HepG2 (cell line): ENCODE measurements around the gene AMPH. TPM values are rescaled to one million over a fixed set of nuclear protein-coding genes. Genes with fewer than 3 reads are reported as not detected.

ENCODE experiments used
- ATAC-seq: fragments of 200-7000 bp; cut with Tn5 transposase; 3 replicates; pipeline ENCODE4 v1.9.1; 2020; ENCODE audit warnings: mild to moderate bottlenecking, moderate library complexity
- BruUV-seq: library from RNA; stranded (reverse); fragments of 400-500 nt; replicated peaks from 2 replicates; lab custom pipeline; 2021; lab: Mats Ljungman, UMichigan
- CTCF ChIA-PET: fragments of 300-600 bp; formaldehyde crosslinking; extraction: SDS; loops from one replicate; lab custom pipeline; 2021; ENCODE audit warnings: low total read pairs, inconsistent platforms, low intra/inter-chr PET ratio; lab: Yijun Ruan, JAX
- POLR2A ChIA-PET: fragments of 350-600 bp; sonication (Branson Sonifier 250); formaldehyde crosslinking; loops from one replicate; lab custom pipeline; 2020; ENCODE audit warnings: antibody characterized with exemption, inconsistent platforms; lab: Yijun Ruan, JAX
- DNase-seq: peaks from one replicate; pipeline ENCODE4 v3.0.0-alpha.2; 2015; ENCODE audit warnings: low spot score
- FAIRE-seq: peaks from 3 replicates; lab custom pipeline; 2011; peaks lifted over from hg19 to GRCh38; lab: Jason Lieb, UNC
- H2AFZ ChIP-seq: one replicate; pipeline ENCODE4 v1.6.1; 2011; ENCODE audit warnings: low read length, inconsistent platforms
- H3K27ac ChIP-seq: fragments of 300-600 bp; 3 replicates; pipeline ENCODE4 v1.8.0; 2011; ENCODE audit warnings: mixed run types, mild to moderate bottlenecking, mixed read lengths, low read length, inconsistent platforms; ENCODE audit not compliant: insufficient read depth; ENCODE audit errors: extremely low read length
- H3K27me3 ChIP-seq, 2 experiments: fragments of 200-600 bp in 1 of 2; 2 replicates in 1 of 2; 3 replicates in 1 of 2; pipeline versions ENCODE4 v1.6.0 to v1.8.0; 2011; ENCODE audit warnings: low read length in 2 of 2, mild to moderate bottlenecking in 2 of 2, moderate library complexity in 2 of 2, inconsistent platforms in 1 of 2; ENCODE audit not compliant: insufficient read depth in 2 of 2, control insufficient read depth in 1 of 2
- H3K36me3 ChIP-seq, 2 experiments: fragments of 200-600 bp in 1 of 2; replicated peaks in 1 of 2; 2 replicates in 1 of 2; 3 replicates in 1 of 2; pipeline versions ENCODE4 v1.5.1 to v1.8.0; 2011; ENCODE audit warnings: low read length in 2 of 2, inconsistent platforms in 1 of 2; ENCODE audit not compliant: insufficient read depth in 2 of 2, control insufficient read depth in 1 of 2
- H3K4me1 ChIP-seq: 2 replicates; pipeline ENCODE4 v1.5.1; 2012; ENCODE audit warnings: low read length, inconsistent platforms; ENCODE audit not compliant: insufficient read depth
- H3K4me2 ChIP-seq: 2 replicates; pipeline ENCODE4 v1.6.0; 2011; ENCODE audit warnings: low read depth, low read length, inconsistent platforms
- H3K4me3 ChIP-seq, 3 experiments: fragments of 200-600 bp in 1 of 3; sonication (generic), shearing (Covaris generic) in 1 of 3; replicated peaks in 1 of 3; 2 replicates each; pipeline ENCODE4 v1.5.1; 2011 to 2016; ENCODE audit warnings: low read length in 3 of 3, inconsistent platforms in 2 of 3, low read depth in 2 of 3, mild to moderate bottlenecking in 2 of 3, control low read depth in 1 of 3, mixed read lengths in 1 of 3; ENCODE audit not compliant: insufficient read depth in 1 of 3
- H3K79me2 ChIP-seq: one replicate; pipeline ENCODE4 v1.6.1; 2011; ENCODE audit warnings: low read length, inconsistent platforms; ENCODE audit not compliant: insufficient read depth
- H3K9ac ChIP-seq: 2 replicates; pipeline ENCODE4 v1.6.0; 2011; ENCODE audit warnings: mild to moderate bottlenecking, low read depth, low read length, inconsistent platforms; ENCODE audit not compliant: insufficient read depth
- H3K9me3 ChIP-seq: 2 replicates; pipeline ENCODE4 v1.5.1; 2012; ENCODE audit warnings: mild to moderate bottlenecking, low read length
- H4K20me1 ChIP-seq: 2 replicates; pipeline ENCODE4 v1.6.0; 2011; ENCODE audit warnings: inconsistent platforms, mild to moderate bottlenecking, low read length, moderate library complexity; ENCODE audit not compliant: insufficient read depth
- CREB3 ChIP-seq: sonication (generic); formaldehyde crosslinking; IDR thresholded peaks from 2 replicates; pipeline ENCODE4 v1.5.0; 2020; ENCODE audit warnings: missing genetic modification reagents
- DBP ChIP-seq: sonication (generic); formaldehyde crosslinking; IDR thresholded peaks from 2 replicates; pipeline ENCODE4 v1.4.0; 2020; ENCODE audit warnings: missing genetic modification reagents; ENCODE audit errors: not compliant biosample characterization
- HNRNPLL ChIP-seq: fragments of 200-400 bp; formaldehyde crosslinking; IDR thresholded peaks from 2 replicates; pipeline ENCODE4 v1.6.1; 2017; ENCODE audit warnings: mild to moderate bottlenecking, low read depth, low read length; ENCODE audit not compliant: poor library complexity, severe bottlenecking
- MEIS1 ChIP-seq: sonication (generic); formaldehyde crosslinking; IDR thresholded peaks from 2 replicates; pipeline ENCODE4 v1.9.0; 2021; ENCODE audit warnings: mild to moderate bottlenecking, missing genetic modification reagents, moderate library complexity, borderline replicate concordance
- MXI1 ChIP-seq: IDR thresholded peaks from 3 replicates; pipeline ENCODE4 v1.6.1; 2012; ENCODE audit warnings: low read depth, low read length, inconsistent platforms, borderline replicate concordance
- PAXIP1 ChIP-seq: sonication (generic); formaldehyde crosslinking; conservative IDR thresholded peaks from 2 replicates; pipeline ENCODE4 v1.4.0; 2020; ENCODE audit warnings: mild to moderate bottlenecking, missing genetic modification reagents, moderate library complexity
- PTBP1 ChIP-seq: fragments of 200-400 bp; formaldehyde crosslinking; IDR thresholded peaks from 2 replicates; pipeline ENCODE4 v1.6.1; 2018; ENCODE audit warnings: low read length, low read depth; ENCODE audit not compliant: poor library complexity, severe bottlenecking
- REPIN1 ChIP-seq: sonication (generic); formaldehyde crosslinking; IDR thresholded peaks from 2 replicates; pipeline ENCODE4 v1.8.0; 2022; ENCODE audit warnings: missing genetic modification reagents, low read depth, mild to moderate bottlenecking, borderline replicate concordance
- RFX5 ChIP-seq: IDR thresholded peaks from 2 replicates; pipeline ENCODE4 v1.6.1; 2011; ENCODE audit warnings: low read depth, low read length, improper control_type of control experiment
- TIGD3 ChIP-seq: sonication (generic); formaldehyde crosslinking; IDR thresholded peaks from 2 replicates; pipeline ENCODE4 v1.5.1; 2020; ENCODE audit warnings: mild to moderate bottlenecking, missing genetic modification reagents, borderline replicate concordance
- ZBTB8A ChIP-seq: sonication (generic); formaldehyde crosslinking; IDR thresholded peaks from 2 replicates; pipeline ENCODE4 v1.4.0; 2020; ENCODE audit warnings: mild to moderate bottlenecking, low read depth, missing genetic modification reagents, borderline replicate concordance
- ZNF530 ChIP-seq: sonication (generic); formaldehyde crosslinking; IDR thresholded peaks from 2 replicates; pipeline ENCODE4 v1.5.0; 2020; ENCODE audit warnings: low read depth, mild to moderate bottlenecking, missing genetic modification reagents
- ZNF790 ChIP-seq: sonication (generic); formaldehyde crosslinking; IDR thresholded peaks from 2 replicates; pipeline ENCODE4 v1.8.0; 2022; ENCODE audit warnings: missing genetic modification reagents, mild to moderate bottlenecking, borderline replicate concordance
- ZXDC ChIP-seq: sonication (generic); formaldehyde crosslinking; IDR thresholded peaks from 2 replicates; pipeline ENCODE4 v1.5.0; 2020; ENCODE audit warnings: mild to moderate bottlenecking, missing genetic modification reagents
- WGBS: methylation state at CpG from one replicate; pipeline ENCODE4 v1.1.6; 2017; ENCODE audit warnings: low lambda C conversion rate; 5-methylcytosine and 5-hydroxymethylcytosine counted together
- in situ Hi-C: cut with HindIII; loops from 2 replicates; pipeline ENCODE4 v1.10.0; 2017; ENCODE audit warnings: low pct_unique_long_range_greater_than_20kb; ENCODE audit not compliant: extremely low pct_ligation_motif_present
- intact Hi-C: fragments of 100-400 bp; cut with micrococcal nuclease; formaldehyde crosslinking; loops from one replicate; pipeline ENCODE4 v1.10.0; 2022; ENCODE audit not compliant: unreplicated experiment
- polyA plus RNA-seq, 8 experiments: library from polyadenylated mRNA; depleted of rRNA in 3 of 8; stranded (reverse) in 7 of 8; unstranded in 1 of 8; fragments of >200 nt; fragmentation: Illumina TruSeq in 4 of 8; extraction: Trizol in 4 of 8; gene quantifications; 2 replicates each; pipeline versions ENCODE4 v1.2.1 to v1.2.3, GENCODE V29; 2011 to 2016; ENCODE audit warnings: low read depth in 4 of 8, missing spikeins in 1 of 8, mixed read lengths in 1 of 8; ENCODE audit not compliant: insufficient read depth in 1 of 8
- total RNA-seq, 5 experiments: library from RNA; depleted of rRNA; stranded (reverse); fragments of >200 nt; fragmentation: Illumina TruSeq; extraction: Trizol; gene quantifications; 2 replicates each; pipeline ENCODE4 v1.2.3, GENCODE V29; 2016; ENCODE audit warnings: low read depth in 1 of 5

The AMPH gene
- total and polyA plus RNA-seq, 2 of the 13 experiments (the other 11 are each of a cell fraction or from before 2014, with no cell fraction given) = not detected

GRCh38 chr7:38545977-38546376 is 85.2 kb downstream of the AMPH start:
- TF ChIP-seq RFX5 (no peak), CREB3 (CRISPR knock-in tag) (no peak), TIGD3 (CRISPR knock-in tag) (no peak), HNRNPLL (no peak), PTBP1 (no peak), ZXDC (CRISPR knock-in tag) (no peak), MXI1 (no peak), ZNF790 (CRISPR knock-in tag) (no peak), MEIS1 (no peak), ZBTB8A (no peak), PAXIP1 (CRISPR knock-in tag) (no peak), REPIN1 (CRISPR knock-in tag) (no peak), DBP (CRISPR knock-in tag) (no peak), ZNF530 (CRISPR knock-in tag) (no peak)
- TF ChIP-seq, all 625 proteins: peak for 0
- no peak overlapping the region for H2AFZ ChIP-seq
- H3K27me3 ChIP-seq = no peaks in the 10 kb centered on the region; a peak in 1 of 5 replicates
- no peak for FAIRE-seq
- H4K20me1 ChIP-seq = no peaks in the 10 kb centered on the region
- no peak overlapping the region for H3K4me2 ChIP-seq
- no peaks in the 10 kb centered on the region for H3K36me3 ChIP-seq
- ChIA-PET CTCF (no interaction called here), POLR2A (no interaction called here)
- no peak overlapping the region for H3K27ac ChIP-seq
- intact Hi-C loops = no loop called here
- ATAC-seq = no peak
- no peak overlapping the region for H3K4me3 ChIP-seq
- DNase-seq = no peak
- no peak overlapping the region for H3K9ac ChIP-seq
- no TSS peak for BruUV-seq
- no peaks in the 10 kb centered on the region for H3K79me2 ChIP-seq
- no peaks in the 10 kb centered on the region for H3K9me3 ChIP-seq
- WGBS = 0% methylated on average over 3 of the region's 3 CpGs
- in situ Hi-C loops = no loop called here
- H3K4me1 ChIP-seq = no peaks in the 10 kb centered on the region
